T-helper 17 cell (primary cell): ENCODE data around the gene SMIM15. TPM values are rescaled to one million over a fixed set of nuclear protein-coding genes. Genes with fewer than 3 reads are reported as not detected.

Experiments
- ATAC-seq: fragments of 150-1000 bp; cut with Tn5 transposase; 2 replicates; pipeline ENCODE4 v1.10.0; 2021; ENCODE audit warnings: mild to moderate bottlenecking, moderate library complexity
- DNase-seq, 3 donors: peaks; one replicate each; pipeline versions ENCODE4 v3.0.0 to v3.0.0-alpha.2; 2020 to 2021
- H3K9me3 ChIP-seq: one replicate; pipeline ENCODE4 v1.7.0; 2013; ENCODE audit warnings: low read length, mild to moderate bottlenecking; ENCODE audit not compliant: control insufficient read depth, poor library complexity, severe bottlenecking
- H3K27ac Mint-ChIP-seq: one replicate; pipeline ENCODE4 v1.8.0; 2022; ENCODE audit warnings: mild to moderate bottlenecking, moderate library complexity, mixed read lengths
- H3K27me3 Mint-ChIP-seq: one replicate; pipeline ENCODE4 v1.8.0; 2022; ENCODE audit warnings: mixed read lengths
- H3K36me3 Mint-ChIP-seq: one replicate; pipeline ENCODE4 v1.8.0; 2022; ENCODE audit warnings: low read depth, mixed read lengths
- H3K4me1 Mint-ChIP-seq: one replicate; pipeline ENCODE4 v1.8.0; 2022; ENCODE audit warnings: mild to moderate bottlenecking, mixed read lengths
- H3K4me3 Mint-ChIP-seq: one replicate; pipeline ENCODE4 v1.8.0; 2022; ENCODE audit warnings: mild to moderate bottlenecking, moderate library complexity, mixed read lengths
- total RNA-seq, 4 donors: library from RNA in 2 of 4; stranded (reverse) in 2 of 4; gene quantifications; one replicate each; pipeline ENCODE4 v1.2.3 and lab custom pipeline; 2022 to 2026

SMIM15 gene
- total RNA-seq, 2 donors from 2014 or later = 13.7 to 20.4 TPM

- no peaks in the 10 kb centered on the region for H3K36me3 Mint-ChIP-seq
- no peak overlapping the region for H3K27ac Mint-ChIP-seq
- H3K9me3 ChIP-seq = no peaks in the 10 kb centered on the region
- no peak for DNase-seq
- peaks cover 2% of the 10 kb centered on the region for H3K4me1 Mint-ChIP-seq
- no peak overlapping the region for H3K4me3 Mint-ChIP-seq
- ATAC-seq = no peak
- no peaks in the 10 kb centered on the region for H3K27me3 Mint-ChIP-seq
Measured at GRCh38 chr5:61142811-61143210, 19.5 kb downstream of the SMIM15 start.

- Mint-ChIP-seq H3K4me3 (no peak overlapping the region), H3K36me3 (no peaks in the 10 kb centered on the region), H3K27me3 (no peaks in the 10 kb centered on the region), H3K27ac (no peak overlapping the region), H3K4me1 (peaks cover 2% of the 10 kb centered on the region)
- no peaks in the 10 kb centered on the region for H3K9me3 ChIP-seq
- DNase-seq = no peak
- no peak for ATAC-seq
Measured at GRCh38 chr5:61142391-61142790, 19.9 kb downstream of the SMIM15 start.

- no peak for ATAC-seq
- H3K36me3 Mint-ChIP-seq = no peaks in the 10 kb centered on the region
- H3K4me3 Mint-ChIP-seq = no peak overlapping the region
- H3K4me1 Mint-ChIP-seq = peaks cover 2% of the 10 kb centered on the region
- H3K27me3 Mint-ChIP-seq = no peaks in the 10 kb centered on the region
- no peak for DNase-seq
- no peaks in the 10 kb centered on the region for H3K9me3 ChIP-seq
- H3K27ac Mint-ChIP-seq = no peak overlapping the region
Measured at GRCh38 chr5:61141801-61142200, 20.5 kb downstream of the SMIM15 start.

DNA sequence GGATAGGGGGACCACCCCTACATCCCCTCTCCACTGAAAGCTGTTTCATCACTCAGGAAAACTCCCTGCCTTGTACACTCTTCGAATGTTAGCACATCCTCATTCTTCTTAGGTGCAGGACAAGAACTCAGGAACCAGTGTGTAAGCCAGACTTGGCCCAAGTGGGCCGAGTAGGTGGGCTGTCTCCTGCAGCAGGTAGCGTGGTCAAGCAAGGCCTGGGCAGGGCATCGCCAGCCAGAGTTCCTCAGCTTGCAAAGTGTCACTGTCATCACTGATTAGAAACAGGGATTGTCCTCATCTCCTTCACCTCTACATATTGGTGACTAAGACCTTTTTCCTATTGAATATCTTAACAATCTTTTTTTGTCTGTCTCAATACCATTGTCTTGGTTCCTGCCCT lies 22.3 kb downstream of the SMIM15 start:
- Mint-ChIP-seq H3K4me3 (no peak overlapping the region), H3K36me3 (no peaks in the 10 kb centered on the region), H3K27me3 (no peaks in the 10 kb centered on the region), H3K4me1 (peaks cover 2% of the 10 kb centered on the region), H3K27ac (no peak overlapping the region)
- no peak for ATAC-seq
- no peak for DNase-seq
- no peaks in the 10 kb centered on the region for H3K9me3 ChIP-seq

- Mint-ChIP-seq H3K27ac (no peak overlapping the region), H3K4me1 (peaks cover 2% of the 10 kb centered on the region), H3K27me3 (no peaks in the 10 kb centered on the region), H3K36me3 (no peaks in the 10 kb centered on the region), H3K4me3 (no peak overlapping the region)
- no peaks in the 10 kb centered on the region for H3K9me3 ChIP-seq
- no peak for DNase-seq
- no peak for ATAC-seq
Measured at GRCh38 chr5:61139094-61139873, 23.0 kb downstream of the SMIM15 start.

DNA sequence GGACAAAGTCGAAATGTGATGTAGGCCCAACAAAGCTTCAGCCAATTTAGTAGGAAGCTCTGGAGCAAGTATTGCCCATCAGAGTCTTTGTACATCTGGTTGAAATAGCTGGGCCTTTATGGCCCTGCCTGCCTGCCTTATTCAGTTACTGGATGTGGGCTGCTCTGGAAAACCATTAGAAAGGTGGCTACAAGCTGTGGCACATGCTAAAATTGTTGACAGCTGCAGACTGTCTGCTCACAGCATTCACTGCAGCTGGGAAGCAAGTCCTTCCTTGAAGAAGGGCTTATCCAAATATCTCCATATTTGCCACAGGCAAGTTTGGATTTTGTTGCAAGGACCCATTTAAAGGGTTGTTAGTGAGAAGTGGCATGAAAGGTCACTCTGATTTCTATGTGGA lies 24.4 kb downstream of the SMIM15 start:
- peaks cover 2% of the 10 kb centered on the region for H3K4me1 Mint-ChIP-seq
- no peak overlapping the region for H3K4me3 Mint-ChIP-seq
- ATAC-seq (no peak), DNase-seq (no peak)
- no peak overlapping the region for H3K27ac Mint-ChIP-seq
- H3K36me3 Mint-ChIP-seq = no peaks in the 10 kb centered on the region
- no peaks in the 10 kb centered on the region for H3K27me3 Mint-ChIP-seq
- H3K9me3 ChIP-seq = no peaks in the 10 kb centered on the region

DNA sequence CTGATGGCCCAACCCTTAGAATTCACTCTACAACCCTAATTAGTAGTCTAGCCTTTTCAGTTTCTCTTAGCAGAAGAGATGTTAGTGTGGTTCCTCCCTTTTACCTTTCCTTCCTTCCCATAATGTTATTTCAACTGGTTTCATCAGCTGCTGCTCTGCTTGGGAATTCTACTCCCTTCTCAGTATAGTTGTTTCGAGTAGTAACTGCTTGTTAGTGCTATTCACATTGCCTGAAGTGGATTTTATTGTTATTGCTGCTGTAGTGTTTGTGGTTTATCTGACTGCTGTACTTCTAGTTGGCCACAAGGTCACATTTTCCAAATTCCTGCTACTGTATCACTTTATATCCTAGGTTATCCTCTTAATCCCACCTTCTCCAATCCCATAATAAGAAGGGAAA lies 29.7 kb downstream of the SMIM15 start:
- H3K36me3 Mint-ChIP-seq = no peaks in the 10 kb centered on the region
- H3K4me1 Mint-ChIP-seq = no peaks in the 10 kb centered on the region
- no peaks in the 10 kb centered on the region for H3K9me3 ChIP-seq
- ATAC-seq = no peak
- H3K4me3 Mint-ChIP-seq = no peak overlapping the region
- no peak overlapping the region for H3K27ac Mint-ChIP-seq
- DNase-seq = no peak
- H3K27me3 Mint-ChIP-seq = no peaks in the 10 kb centered on the region

GRCh38 chr5:61130289-61130688 lies 32.0 kb downstream of the SMIM15 start:
- no peaks in the 10 kb centered on the region for H3K9me3 ChIP-seq

DNA sequence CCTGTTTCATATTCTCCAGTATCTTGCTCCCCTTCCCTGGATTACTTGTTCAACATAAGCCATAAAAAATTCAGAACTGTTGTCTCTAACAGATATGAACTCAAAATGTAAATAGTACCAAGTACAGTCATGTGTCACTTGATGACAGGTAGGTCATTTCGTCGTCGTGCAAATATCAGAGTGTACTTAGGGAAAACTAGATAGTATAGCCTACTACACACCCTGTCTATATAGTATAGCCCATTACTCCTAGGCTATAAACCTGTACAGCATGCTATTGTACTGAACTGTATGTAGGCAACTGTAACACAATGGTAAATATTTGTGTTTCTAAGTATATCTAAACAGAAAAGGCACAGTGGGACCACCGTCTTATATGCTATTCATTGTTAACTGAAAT lies 39.1 kb downstream of the SMIM15 start:
- DNase-seq = no peak
- Mint-ChIP-seq H3K4me1 (peaks cover 2% of the 10 kb centered on the region), H3K36me3 (peaks cover 2% of the 10 kb centered on the region), H3K4me3 (no peak overlapping the region), H3K27ac (no peak overlapping the region), H3K27me3 (no peaks in the 10 kb centered on the region)
- no peak for ATAC-seq
- H3K9me3 ChIP-seq = no peaks in the 10 kb centered on the region

More at GRCh38 chr5:61130289-61130688, 32.0 kb downstream of the SMIM15 start:
- ATAC-seq (no peak), DNase-seq (no peak)
- Mint-ChIP-seq H3K4me1 (no peaks in the 10 kb centered on the region), H3K27ac (no peak overlapping the region), H3K36me3 (peaks cover 2% of the 10 kb centered on the region), H3K27me3 (no peaks in the 10 kb centered on the region), H3K4me3 (no peak overlapping the region)

DNA sequence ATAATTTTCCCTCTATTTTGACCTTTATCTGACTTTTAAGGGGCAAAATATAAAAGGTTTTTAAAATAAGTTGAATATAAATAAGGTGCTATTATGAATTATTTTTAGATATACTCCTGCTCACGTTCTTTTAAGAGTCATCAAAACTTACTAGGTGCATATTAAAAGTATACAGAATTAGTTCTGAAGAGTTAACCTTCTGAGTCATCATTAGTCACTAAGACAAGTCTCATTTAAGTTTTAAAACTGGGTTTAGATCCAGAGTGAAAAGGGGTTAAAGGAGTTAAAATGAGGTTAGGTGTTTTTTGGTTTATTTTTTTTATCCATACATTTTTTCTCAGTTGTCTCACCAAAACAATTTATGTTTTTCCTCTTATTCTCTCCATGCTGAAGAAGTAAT lies 41.7 kb downstream of the SMIM15 start:
- no peak overlapping the region for H3K27ac Mint-ChIP-seq
- peaks cover 2% of the 10 kb centered on the region for H3K4me1 Mint-ChIP-seq
- no peak overlapping the region for H3K4me3 Mint-ChIP-seq
- no peaks in the 10 kb centered on the region for H3K36me3 Mint-ChIP-seq
- DNase-seq (no peak), ATAC-seq (no peak)
- no peaks in the 10 kb centered on the region for H3K9me3 ChIP-seq
- H3K27me3 Mint-ChIP-seq = no peaks in the 10 kb centered on the region

DNA sequence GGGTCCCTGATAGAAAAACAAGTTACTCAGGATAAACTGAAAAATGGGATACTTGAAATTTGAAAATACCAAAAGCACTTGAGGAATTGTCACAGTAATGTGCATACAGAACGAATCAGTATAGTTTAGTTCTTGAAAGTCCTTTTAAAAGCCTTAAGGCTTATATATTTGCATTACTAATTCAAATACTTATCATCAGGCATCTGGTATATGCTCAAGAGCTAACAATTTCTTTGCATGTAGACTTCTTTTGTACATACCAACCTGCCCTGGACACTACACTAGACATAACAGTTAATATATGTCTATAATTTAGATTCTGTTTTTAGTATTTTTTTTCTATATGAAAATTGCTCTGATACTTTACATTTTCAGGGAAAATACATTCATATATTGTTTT lies 43.2 kb downstream of the SMIM15 start:
- DNase-seq (no peak), ATAC-seq (no peak)
- Mint-ChIP-seq H3K27ac (no peak overlapping the region), H3K36me3 (no peaks in the 10 kb centered on the region), H3K4me1 (no peaks in the 10 kb centered on the region), H3K27me3 (no peaks in the 10 kb centered on the region), H3K4me3 (no peak overlapping the region)
- H3K9me3 ChIP-seq = no peaks in the 10 kb centered on the region

GRCh38 chr5:61115968-61116367 lies 46.3 kb downstream of the SMIM15 start:
- Mint-ChIP-seq H3K4me1 (peaks cover 3% of the 10 kb centered on the region), H3K36me3 (no peaks in the 10 kb centered on the region), H3K27me3 (no peaks in the 10 kb centered on the region), H3K4me3 (no peak overlapping the region), H3K27ac (no peak overlapping the region)
- H3K9me3 ChIP-seq = no peaks in the 10 kb centered on the region
- DNase-seq (no peak), ATAC-seq (no peak)

DNA sequence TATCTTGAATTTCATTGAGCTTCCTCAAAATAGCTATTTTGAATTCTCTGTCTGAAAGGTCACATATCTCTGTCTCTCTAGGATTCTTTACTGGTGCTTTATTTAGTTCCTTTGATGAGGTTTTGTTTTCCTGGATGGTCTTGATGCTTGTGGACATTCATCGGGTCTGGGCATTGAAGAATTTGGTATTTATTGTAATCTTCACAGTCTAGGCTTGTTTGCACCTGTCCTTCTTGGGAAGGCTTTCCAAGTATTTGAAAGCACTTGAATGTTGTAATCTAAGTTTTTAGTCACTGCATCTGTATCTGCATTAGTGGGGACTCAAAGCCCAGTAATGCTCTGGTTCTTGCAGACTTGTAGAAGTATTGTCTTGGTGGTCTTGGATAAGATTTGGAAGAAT lies 47.8 kb downstream of the SMIM15 start:
- Mint-ChIP-seq H3K27me3 (no peaks in the 10 kb centered on the region), H3K4me3 (no peak overlapping the region), H3K4me1 (peaks cover 3% of the 10 kb centered on the region), H3K36me3 (no peaks in the 10 kb centered on the region), H3K27ac (no peak overlapping the region)
- DNase-seq (no peak), ATAC-seq (no peak)
- H3K9me3 ChIP-seq = no peaks in the 10 kb centered on the region
